Esophagus squamous epithelium (tissue), 5 donors: ENCODE measurements around the gene SIRPB1. TPM values are rescaled to one million over a fixed set of nuclear protein-coding genes. Genes with fewer than 3 reads are reported as not detected.

Experiments used
- DNase-seq: peaks from one replicate; lab custom pipeline; 2025; lab: John Stamatoyannopoulos, UW
- H3K27ac ChIP-seq, 4 donors: fragments of 200-600 bp; sonication (generic); one replicate each; pipeline ENCODE4 v1.5.1; 2016 to 2019; ENCODE audit warnings: mild to moderate bottlenecking in 1 of 4
- H3K27me3 ChIP-seq, 4 donors: fragments of 200-600 bp; sonication (generic); 1 replicate in 3 of 4; 2 replicates in 1 of 4; pipeline versions ENCODE4 v1.5.1 to v1.6.0; 2017 to 2021; ENCODE audit warnings: antibody characterized with exemption in 1 of 4
- H3K36me3 ChIP-seq, 3 donors: fragments of 200-600 bp; sonication (generic); one replicate each; pipeline ENCODE4 v1.5.1; 2016 to 2019
- H3K4me1 ChIP-seq, 3 donors: fragments of 200-600 bp; sonication (generic); one replicate each; pipeline ENCODE4 v1.5.1; 2017 to 2019
- H3K4me3 ChIP-seq, 4 donors: fragments of 200-600 bp; sonication (generic); 1 replicate in 3 of 4; 2 replicates in 1 of 4; pipeline ENCODE4 v1.5.1; 2016 to 2019; ENCODE audit warnings: mild to moderate bottlenecking in 2 of 4, moderate library complexity in 1 of 4
- H3K9me3 ChIP-seq, 3 donors: fragments of 200-600 bp; sonication (generic); one replicate each; pipeline ENCODE4 v1.5.1; 2016 to 2019
- CTCF ChIP-seq, 6 experiments: fragments of 450-650 bp in 4 of 6; fragments of 200-600 bp in 2 of 6; sonication (generic) in 2 of 6; IDR thresholded peaks; one replicate each; pipeline ENCODE4 v1.5.1; 2016 to 2019; ENCODE audit warnings: antibody characterized with exemption in 6 of 6, mild to moderate bottlenecking in 4 of 6, moderate library complexity in 4 of 6
- POLR2A ChIP-seq, 4 donors: fragments of 450-650 bp; IDR thresholded peaks; one replicate each; pipeline ENCODE4 v1.6.1; 2017; ENCODE audit warnings: antibody characterized with exemption in 4 of 4, mild to moderate bottlenecking in 4 of 4, moderate library complexity in 3 of 4
- WGBS, 2 donors: methylation state at CpG; one replicate each; pipeline ENCODE4 v1.1.5; 2018; 5-methylcytosine and 5-hydroxymethylcytosine counted together
- intact Hi-C: fragments of 100-400 bp; cut with DNase I; formaldehyde crosslinking; loops from one replicate; pipeline ENCODE4 v1.15.0; 2022
- total RNA-seq, 4 donors: library from RNA; depleted of rRNA; stranded (reverse); fragments of >200 nt; gene quantifications; one replicate each; pipeline ENCODE4 v1.1.0, GENCODE V29; 2016
- donor health status: DM: yes; HTN: yes; CAD: no.

SIRPB1 gene
- 1 to 10 TPM in 2 of 4 donors, under 1 TPM in 2; 0.13 to 3.3 (median 1.0) TPM for total RNA-seq

GRCh38 chr20:1619861-1620444 lies at the start of gene SIRPB1:
Gene SIRPB1, minus strand, starts transcription at chr20:1620009. Its CDS starts 65 bp downstream, at chr20:1619944.
- H3K4me1 ChIP-seq = no peaks in the 10 kb centered on the region
- intact Hi-C loops = no loop called here
- H3K9me3 ChIP-seq = no peaks in the 10 kb centered on the region
- H3K36me3 ChIP-seq = no peaks in the 10 kb centered on the region
- H3K27ac ChIP-seq = peak within 1 kb of the TSS in 1 of 4 donors; percentile 6
- TF ChIP-seq CTCF (IDR thresholded peaks at IDR 0.05) = no peak
- no peak for TF ChIP-seq POLR2A (IDR thresholded peaks at IDR 0.05)
- H3K27me3 ChIP-seq = peaks cover 0 to 4% (median 0%) of the 10 kb centered on the region in 4 donors
- WGBS, 2 donors = 54 to 61% methylated on average over 4 to 5 of the region's 5 CpGs
- no peak for DNase-seq
- no peak within 1 kb of the TSS for H3K4me3 ChIP-seq

GRCh38 chr20:1669304-1669703 lies 49.5 kb upstream of the SIRPB1 start:
- intact Hi-C loops = no loop called here
- WGBS, 2 donors = 59 to 75% methylated on average over 5 of the region's 5 CpGs
- no peaks in the 10 kb centered on the region for H3K4me1 ChIP-seq
- peak overlapping the region in 1 of 4 donors; percentile 7 for H3K27ac ChIP-seq
- H3K27me3 ChIP-seq = peaks cover 0 to 13% (median 0%) of the 10 kb centered on the region in 4 donors
- no peaks in the 10 kb centered on the region for H3K9me3 ChIP-seq
- no peak for DNase-seq
- H3K4me3 ChIP-seq = no peak overlapping the region
- no peaks in the 10 kb centered on the region for H3K36me3 ChIP-seq
- TF ChIP-seq CTCF (IDR thresholded peaks at IDR 0.05) (no peak), POLR2A (IDR thresholded peaks at IDR 0.05) (no peak)

GRCh38 chr20:1667502-1668085 lies 47.8 kb upstream of the SIRPB1 start:
- Histone ChIP-seq H3K9me3 (no peaks in the 10 kb centered on the region), H3K36me3 (no peaks in the 10 kb centered on the region), H3K27ac (no peak overlapping the region), H3K27me3 (peaks cover 0 to 10% (median 0%) of the 10 kb centered on the region in 4 donors), H3K4me1 (no peaks in the 10 kb centered on the region), H3K4me3 (no peak overlapping the region)
- TF ChIP-seq CTCF (IDR thresholded peaks at IDR 0.05) = no peak
- no peak for TF ChIP-seq POLR2A (IDR thresholded peaks at IDR 0.05)
- no peak for DNase-seq
- intact Hi-C loops = no loop called here
- WGBS, 2 donors = 31 to 71% methylated on average over 1 of the region's 1 CpG

- no peaks in the 10 kb centered on the region for H3K36me3 ChIP-seq
- intact Hi-C loops = no loop called here
- TF ChIP-seq CTCF (IDR thresholded peaks at IDR 0.05) (no peak), POLR2A (IDR thresholded peaks at IDR 0.05) (no peak)
- DNase-seq = no peak
- H3K9me3 ChIP-seq = no peaks in the 10 kb centered on the region
- H3K4me3 ChIP-seq = no peak overlapping the region
- 65 to 70% methylated on average over 4 to 5 of the region's 5 CpGs for WGBS, 2 donors
- H3K27ac ChIP-seq = no peak overlapping the region
- no peaks in the 10 kb centered on the region for H3K4me1 ChIP-seq
- peaks cover 0 to 10% (median 0%) of the 10 kb centered on the region in 4 donors for H3K27me3 ChIP-seq
Observed at GRCh38 chr20:1666802-1667201, 47.0 kb upstream of the SIRPB1 start.

GRCh38 chr20:1665345-1665744 lies 45.5 kb upstream of the SIRPB1 start:
- TF ChIP-seq POLR2A (IDR thresholded peaks at IDR 0.05) (no peak), CTCF (IDR thresholded peaks at IDR 0.05) (no peak)
- Histone ChIP-seq H3K27ac (no peak overlapping the region), H3K36me3 (no peaks in the 10 kb centered on the region), H3K27me3 (peaks cover 0 to 10% (median 0%) of the 10 kb centered on the region in 4 donors), H3K4me3 (no peak overlapping the region), H3K4me1 (no peaks in the 10 kb centered on the region), H3K9me3 (no peaks in the 10 kb centered on the region)
- WGBS, 2 donors = 78 to 83% methylated on average over 2 to 3 of the region's 3 CpGs
- DNase-seq = no peak
- intact Hi-C loops = no loop called here
